Activated CD8-positive, alpha-beta memory T cell treated with anti-CD3 and anti-CD28 coated beads, Interleukin-2, amount 50 U/mL, for 4 hours (primary cell): ENCODE data around the gene ITGB7.

Experiments used
- DNase-seq: peaks from one replicate; pipeline ENCODE4 v3.0.0-alpha.2; 2020

Gene ITGB7, protein sequence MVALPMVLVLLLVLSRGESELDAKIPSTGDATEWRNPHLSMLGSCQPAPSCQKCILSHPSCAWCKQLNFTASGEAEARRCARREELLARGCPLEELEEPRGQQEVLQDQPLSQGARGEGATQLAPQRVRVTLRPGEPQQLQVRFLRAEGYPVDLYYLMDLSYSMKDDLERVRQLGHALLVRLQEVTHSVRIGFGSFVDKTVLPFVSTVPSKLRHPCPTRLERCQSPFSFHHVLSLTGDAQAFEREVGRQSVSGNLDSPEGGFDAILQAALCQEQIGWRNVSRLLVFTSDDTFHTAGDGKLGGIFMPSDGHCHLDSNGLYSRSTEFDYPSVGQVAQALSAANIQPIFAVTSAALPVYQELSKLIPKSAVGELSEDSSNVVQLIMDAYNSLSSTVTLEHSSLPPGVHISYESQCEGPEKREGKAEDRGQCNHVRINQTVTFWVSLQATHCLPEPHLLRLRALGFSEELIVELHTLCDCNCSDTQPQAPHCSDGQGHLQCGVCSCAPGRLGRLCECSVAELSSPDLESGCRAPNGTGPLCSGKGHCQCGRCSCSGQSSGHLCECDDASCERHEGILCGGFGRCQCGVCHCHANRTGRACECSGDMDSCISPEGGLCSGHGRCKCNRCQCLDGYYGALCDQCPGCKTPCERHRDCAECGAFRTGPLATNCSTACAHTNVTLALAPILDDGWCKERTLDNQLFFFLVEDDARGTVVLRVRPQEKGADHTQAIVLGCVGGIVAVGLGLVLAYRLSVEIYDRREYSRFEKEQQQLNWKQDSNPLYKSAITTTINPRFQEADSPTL

DNA sequence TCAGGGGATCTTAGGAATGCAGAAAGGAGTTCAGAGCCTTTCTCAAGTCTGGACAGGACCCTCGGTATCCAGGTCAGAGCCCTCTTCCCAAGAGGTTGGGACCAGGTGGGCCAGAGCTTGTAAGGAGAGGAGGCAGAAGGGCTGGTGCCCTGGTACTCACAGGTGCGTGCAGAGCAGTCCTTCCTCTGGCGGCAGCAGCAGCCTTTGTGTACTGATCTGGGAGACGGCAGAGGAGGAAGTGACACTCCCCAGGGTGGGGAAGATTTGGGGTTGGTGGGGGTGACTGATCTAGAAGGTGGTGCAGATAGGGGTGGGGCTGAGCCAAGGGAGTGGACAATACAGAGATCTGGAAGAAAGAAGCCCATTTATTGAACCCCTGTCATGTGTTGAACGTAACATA is at the start of gene ITGB7:
Gene ITGB7, minus strand, starts transcription at position 210 of the 400 bp plus-strand sequence. CDS start 6,808 bp downstream, outside the sequence.
- DNase-seq, result peak; percentile 67

DNA sequence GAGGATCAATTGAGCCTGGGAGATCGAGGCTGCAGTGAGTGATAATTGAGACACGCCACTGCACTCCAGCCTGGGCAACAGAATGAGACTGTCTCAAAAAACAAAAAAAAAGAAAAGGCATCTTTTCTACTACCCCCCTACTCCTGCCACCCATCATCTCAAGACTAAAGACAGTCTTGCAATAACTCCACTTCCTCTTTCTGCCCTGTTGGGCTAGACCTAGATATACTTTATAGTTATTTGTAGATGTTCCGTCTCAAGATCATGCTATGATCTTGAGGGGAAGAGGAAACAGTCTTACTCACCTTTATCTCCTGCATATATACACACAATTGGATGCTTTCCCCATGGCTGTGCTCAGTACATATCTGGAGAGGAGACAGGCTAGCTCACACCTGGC is 48.9 kb upstream of the ITGB7 start:
- DNase-seq, result no peak

DNA sequence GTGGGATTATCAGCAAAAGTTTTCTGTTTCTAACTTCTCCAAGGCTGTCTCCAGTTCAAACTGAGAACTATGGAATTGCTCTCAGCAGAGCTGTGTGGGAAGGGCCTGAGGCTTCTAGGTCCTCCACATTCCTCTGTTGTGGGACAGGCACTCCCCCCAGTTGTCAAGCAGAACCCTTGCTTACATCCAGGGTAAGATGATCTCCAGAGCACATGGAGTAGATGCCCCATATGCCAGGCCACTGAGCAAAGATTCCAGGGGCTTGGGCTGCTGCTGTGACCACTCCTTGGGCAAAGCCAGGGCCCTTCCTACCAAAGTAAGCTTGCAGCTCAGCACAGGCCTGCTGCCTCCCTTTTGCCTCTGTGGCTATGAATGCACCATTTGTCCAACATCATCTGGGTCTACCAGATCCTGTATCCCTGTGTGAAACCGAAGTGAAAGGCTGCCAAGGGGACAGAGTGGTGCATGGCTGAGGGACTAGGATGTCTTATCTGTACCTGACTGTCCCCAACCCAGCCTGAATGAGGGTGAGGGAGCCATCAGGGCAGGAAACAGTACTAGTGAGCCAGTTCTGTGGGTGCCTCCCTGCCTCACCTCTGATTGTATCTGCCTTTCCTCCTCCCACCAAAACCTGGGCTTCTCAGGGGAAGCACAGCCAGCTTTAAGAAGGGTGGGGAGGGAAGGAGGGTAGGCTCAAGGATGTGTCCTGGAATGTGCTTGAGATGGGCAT is 47.9 kb upstream of the ITGB7 start:
- no peak for DNase-seq

DNA sequence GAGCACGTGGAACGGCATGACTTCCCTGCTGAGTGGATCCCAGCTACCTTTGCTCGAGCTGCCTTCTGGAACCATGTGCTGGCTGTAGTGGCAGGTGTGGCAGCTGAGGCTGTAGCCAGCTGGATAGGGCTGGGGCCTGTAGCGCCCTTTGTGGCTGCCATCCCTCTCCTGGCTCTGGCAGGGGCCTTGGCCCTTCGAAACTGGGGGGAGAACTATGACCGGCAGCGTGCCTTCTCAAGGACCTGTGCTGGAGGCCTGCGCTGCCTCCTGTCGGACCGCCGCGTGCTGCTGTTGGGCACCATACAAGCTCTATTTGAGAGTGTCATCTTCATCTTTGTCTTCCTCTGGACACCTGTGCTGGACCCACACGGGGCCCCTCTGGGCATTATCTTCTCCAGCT is 46.2 kb upstream of the ITGB7 start:
- DNase-seq, result no peak

DNA sequence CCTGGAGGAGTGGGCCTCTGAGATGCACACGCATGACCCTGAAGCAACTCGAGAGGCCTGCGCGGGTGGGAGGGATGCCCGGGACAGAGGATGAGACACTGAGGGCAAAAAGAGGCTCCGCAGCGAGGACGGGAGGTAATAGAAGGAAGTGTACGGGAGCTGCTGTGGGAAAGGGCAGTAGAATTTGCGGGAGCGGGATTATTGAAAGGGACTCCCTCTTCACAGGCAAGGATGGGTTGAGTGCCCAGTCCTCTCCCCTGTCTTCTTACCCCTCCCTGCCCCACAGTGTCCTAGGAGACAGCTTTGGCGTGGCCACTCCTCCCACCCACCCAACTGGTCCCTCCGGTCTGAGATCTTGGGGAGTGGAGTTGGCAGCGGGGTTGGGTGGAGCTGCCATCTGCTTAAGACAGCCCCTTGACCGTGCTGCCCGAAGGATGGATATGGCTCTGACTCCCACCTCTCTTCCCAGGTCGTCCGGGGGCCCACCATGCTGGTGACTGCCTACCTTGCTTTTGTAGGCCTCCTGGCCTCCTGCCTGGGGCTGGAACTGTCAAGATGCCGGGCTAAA is 45.4 kb upstream of the ITGB7 start:
- DNase-seq, result no peak

DNA sequence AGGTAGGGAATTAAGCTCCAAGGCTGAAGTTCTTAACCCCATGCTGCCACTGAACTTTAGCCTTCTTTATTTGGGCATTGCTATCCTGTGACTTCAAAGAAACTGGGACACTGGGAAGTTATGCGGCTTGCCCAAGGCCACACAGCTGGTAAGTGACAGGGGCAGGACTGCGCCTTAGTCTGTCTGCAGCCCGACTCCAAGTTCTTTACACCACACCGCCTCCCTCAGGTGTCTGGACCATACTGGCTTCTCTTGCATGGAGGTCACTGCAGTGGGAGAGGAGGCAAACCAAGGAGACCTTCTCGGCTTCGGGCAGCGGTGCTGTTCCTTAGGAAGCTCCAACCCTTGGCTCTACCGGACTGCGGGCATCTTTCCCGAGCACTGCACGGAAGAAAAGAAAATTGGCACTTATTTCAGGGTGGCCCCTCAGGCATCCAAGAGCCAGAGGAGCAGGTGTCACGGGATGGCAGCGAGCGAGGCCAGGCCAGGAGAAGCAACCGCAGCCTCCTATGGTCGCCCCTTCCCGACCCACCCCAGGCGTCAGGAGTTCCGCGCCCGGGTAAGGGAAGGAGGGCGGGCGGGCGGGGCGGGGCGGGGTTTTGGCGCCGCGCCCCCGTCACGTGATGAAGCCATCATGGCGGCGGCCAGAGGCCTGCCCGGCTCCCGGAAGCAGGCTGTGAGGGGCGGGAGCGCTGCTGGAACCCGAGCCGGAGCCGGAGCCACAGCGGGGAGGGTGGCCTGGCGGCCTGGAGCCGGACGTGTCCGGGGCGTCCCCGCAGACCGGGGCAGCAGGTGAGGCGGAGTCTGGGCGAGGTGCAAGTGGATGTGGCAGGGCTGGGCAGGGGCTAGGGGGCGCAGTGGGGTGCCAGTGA is 44.7 kb upstream of the ITGB7 start:
- DNase-seq, result peak; percentile 70

DNA sequence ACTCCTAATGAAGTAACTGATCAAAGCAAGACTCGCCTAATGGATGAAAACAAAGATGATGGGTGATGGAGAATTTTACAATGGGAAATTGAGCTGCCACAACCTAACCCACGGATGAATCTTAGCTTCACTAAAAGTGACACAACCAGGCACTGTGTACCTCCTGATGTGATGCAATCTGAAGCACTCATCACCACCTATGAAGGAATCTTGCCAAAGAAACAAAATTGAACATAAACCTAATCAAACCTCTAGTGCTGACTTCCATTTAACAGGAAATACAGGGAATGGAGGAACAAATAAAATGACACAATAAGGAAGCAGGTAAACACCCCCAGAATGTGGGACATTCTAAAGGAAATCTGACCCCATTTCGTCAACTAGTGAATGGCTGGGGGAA is 38.2 kb upstream of the ITGB7 start:
- no peak for DNase-seq

DNA sequence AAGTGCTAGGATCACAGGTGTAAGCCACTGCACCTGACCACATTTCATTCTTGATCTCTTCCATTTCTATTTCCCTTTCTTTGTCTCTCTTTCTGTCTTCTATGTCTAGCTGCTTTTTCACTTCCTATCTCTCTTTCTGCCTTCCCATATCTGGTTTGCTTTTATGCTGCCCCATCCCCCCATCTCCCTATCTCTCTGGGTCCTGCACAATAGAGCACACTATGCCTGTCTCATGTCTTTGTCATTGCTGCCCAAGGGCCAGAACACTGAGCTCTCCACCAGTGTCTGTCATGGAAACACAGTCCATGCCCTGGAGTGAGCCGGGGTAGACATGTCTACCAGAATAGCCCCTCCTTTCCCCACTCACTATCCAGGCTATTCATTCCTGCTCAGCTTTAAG is 37.3 kb upstream of the ITGB7 start:
- no peak for DNase-seq

DNA sequence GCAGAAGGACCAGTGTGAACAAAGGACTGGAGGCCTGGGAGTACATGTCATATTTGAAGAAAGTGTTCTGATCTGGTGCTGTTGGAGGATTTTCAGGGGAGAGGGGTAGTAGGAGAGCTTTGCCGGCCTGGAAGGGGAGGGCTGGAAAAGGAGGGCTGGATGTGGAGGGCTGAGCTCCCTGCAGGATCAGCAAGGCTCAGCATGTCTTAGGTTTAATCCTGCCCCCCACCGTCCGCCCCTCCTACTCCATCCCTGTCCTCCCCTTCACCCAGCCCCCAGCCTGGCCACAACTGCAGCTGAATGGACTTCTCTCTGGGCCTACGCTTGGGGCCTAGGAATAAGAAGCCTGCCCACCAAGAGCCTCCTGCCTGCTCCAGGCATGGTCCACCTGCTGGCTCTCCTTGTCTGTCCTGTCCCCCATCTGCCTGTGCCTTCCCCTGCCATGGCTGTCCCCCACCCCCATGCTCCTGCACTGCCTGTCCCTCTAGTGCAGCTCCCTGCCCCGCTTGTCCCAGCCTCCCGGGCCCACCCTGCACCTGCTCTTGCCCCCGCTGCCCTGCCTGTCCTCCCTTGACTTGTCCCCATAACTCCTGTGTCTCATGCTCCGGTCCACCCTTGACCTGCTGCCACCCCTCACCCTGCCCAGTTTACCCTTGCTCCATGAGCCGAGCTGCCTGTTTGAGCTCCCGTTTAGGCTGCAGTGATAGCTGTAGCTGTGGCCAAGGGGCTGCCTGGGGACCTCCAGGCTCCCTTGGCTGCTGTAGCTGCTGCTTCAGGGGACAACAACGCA is 34.8 kb upstream of the ITGB7 start:
- no peak for DNase-seq

DNA sequence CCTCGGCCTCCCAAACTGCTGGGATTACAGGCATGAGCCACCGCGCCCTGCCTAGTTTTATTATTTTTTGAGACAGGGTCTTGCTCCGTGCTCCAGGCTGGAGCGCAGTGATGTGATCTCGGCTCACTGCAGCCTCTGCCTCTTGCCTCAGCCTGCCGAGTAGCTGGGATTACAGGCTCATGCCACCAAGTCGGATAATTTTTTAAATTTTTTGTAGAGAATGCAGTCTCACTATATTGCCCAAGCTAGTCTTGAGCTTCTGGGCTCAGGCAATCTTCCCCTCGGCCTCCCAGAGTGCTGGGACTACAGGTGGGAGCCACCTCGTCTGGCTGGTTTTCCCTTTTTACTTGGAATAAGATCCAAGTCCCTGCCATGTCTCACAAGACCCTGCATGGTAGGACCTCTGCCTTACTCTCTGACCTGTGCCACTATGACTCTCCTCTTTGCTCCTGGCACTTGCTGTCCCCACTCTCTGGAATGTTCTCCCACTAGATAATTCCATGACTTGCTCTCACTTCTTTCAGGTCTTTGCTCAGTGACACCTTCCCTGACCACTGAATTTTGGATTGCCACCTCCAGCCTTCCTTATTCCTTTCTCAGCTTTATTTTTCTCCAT is 32.7 kb upstream of the ITGB7 start:
- DNase-seq, result no peak

DNA sequence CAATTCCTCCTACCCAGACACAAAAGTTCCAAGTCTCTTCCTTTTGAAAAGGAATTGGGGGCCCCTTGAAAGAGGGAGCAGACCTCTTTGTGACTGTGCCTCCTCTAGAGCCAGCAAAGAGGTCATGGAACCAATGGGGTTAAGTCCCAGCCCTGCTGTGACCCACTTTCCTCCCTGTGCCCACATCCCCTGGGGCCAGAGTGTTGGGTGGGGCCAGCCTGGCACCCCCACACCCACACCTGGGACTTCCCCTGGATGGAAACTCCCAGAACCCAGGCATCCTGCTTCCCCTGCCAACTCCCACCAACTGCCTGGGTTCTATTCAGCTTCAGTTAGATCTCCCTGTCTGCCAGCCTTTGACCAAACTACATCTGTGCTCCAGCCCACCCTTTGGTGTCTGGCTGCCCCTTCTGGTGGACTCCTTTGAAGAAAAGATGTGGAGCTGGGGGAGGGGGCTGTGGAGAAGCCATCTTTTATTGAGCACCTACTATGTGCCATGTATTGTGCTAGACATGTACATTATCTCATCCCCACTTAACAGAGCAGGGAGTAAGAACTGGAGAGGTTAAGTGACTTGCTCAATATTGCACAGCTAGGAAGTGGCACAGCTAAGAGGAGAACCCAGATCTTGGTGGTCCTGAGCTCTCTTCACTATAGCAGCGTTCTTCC is 29.5 kb upstream of the ITGB7 start:
- peak; percentile 54 for DNase-seq

DNA sequence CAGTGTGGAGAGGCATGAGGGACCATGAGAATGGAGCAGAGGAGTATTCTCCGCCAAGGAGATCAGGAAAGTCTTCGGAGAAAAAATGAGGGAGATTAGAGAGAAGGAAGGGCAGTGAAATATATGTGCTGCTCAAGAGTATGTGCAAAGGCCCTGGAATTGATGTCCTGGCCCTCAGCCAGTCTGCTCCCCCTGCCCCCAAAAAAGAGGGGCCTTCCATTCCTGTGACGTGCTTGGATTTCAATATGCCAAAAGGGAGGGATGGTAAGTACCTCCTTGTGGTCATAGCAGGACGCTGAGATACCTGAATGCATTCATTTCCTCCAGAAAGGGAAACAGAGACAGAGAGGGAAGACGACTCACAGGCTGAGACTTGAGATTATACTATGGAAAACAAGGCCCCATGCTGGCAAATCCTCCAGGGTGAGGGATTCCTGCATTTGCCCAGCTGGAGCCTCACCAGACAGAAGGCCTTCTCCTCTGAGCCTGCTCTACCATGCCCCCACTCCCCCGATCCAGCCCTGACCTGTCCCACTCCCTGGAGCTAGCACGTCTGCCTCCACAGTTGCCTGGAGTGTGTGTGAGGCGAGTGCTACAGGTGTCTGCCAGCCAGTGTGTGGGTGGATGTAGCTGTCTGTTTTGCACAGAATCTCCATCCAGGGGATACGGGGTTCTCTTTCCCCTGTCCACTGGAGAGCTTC is 28.8 kb upstream of the ITGB7 start:
- no peak for DNase-seq

DNA sequence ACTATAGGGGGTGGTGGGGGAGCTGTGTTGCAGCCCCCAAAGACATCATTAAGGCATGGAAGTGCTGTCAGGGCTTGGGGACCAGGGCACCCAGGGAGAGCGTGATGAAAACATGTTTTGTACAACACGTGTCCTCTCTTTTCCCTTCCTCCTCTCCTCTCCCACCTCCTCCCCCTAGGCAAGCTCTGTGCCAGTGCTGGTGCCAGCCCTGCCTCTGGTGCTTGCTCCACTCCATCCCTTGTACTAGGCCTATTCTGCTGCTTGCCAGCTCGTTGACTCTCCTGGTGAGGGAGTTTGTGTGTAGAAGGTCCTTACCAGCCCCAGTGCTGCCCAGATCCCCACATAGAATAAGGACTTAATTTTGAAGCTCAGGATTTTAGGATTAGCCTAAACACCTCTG is 28.1 kb upstream of the ITGB7 start:
- no peak for DNase-seq

DNA sequence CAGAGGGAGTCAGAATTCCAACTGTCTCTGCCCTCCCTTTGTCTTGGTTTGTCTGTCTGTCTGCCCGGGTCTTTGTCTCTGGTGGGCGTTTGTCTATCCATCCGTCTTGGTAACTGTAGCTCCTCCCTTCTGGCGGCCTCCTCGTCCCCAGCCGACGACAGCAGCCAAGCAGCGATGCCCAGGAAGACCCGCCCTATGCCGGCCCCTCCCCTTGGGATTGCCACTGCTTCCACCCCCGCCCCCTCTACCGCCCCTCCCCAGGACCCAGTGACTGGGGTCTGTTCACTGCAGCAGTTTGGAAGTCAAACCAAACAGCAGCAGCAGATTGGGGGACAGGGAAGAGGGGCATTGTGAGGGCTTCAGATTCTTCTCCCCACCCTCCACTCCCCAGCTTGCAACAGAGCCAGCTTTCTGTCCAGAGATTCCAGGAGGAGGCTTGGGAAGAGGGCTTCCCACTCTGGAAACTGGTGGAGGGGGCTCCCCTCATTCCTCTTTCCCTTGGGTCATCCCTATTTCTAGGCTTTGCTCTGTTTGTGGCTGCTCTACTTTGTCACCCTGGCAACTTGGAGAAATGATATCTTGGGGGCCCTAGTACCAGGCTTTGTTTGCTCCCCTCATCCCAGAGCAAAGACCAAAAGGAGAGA is 27.3 kb upstream of the ITGB7 start:
- DNase-seq, result no peak

DNA sequence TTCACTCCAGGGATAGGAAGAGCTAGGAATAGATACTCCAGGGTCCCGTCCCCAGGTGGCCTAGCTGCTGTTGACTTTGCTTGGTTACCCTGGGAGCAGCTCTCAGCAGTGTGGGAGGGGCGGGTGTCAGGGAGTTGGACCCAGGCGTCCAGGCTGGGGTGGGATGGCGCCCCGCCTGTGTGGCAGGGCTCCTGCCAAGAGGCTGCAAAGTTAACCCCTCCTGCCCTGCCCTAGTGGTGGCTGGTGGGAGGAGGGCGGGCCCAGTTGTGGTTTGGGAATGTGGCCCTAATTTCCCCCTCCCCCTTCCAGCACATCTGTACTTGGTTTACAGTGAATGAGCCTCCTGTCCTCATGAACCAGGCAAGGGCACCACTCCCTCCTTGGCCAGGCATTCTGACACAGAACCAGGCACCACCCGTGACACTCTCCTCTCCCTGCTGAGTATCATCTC is 26.6 kb upstream of the ITGB7 start:
- DNase-seq, result no peak

DNA sequence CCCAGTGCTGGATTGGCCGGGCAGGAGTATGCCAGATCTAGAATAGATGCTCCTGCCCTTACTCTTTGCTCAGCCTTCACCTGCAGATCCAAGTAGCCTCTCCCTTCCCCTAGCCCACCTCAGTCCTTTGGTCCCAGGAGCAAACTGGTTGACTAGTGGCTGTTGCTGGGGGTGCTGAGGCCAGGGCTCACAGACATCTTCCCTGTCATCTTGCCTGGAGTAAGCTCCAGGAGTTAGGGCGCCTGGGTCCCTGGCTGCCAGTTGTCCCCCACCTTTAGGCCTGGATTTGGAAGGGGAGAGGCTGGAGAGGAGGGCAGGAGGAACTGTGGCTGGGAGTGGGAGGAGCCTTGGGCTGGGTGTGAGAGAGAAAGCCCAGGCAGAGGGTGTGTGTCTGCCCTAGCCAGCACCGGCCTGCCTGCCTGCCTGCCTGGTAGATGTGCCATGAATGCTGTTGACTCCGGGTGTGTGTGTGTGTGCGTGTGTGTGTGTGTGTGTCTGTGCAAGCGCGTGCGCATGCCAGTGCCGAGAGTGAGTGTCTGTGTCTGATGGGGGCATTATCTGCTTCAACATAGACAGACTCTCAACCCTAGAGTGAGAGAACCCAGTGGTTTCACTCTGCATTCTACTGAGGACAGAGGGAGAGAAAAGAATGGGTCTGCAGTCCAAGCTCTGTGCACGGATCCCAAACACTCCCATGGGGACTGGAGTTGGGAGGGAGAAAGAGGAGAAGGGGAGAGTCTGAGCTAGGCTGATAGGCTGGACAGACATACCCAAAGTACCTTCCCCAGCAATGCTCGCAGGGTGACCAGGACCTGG is 25.8 kb upstream of the ITGB7 start:
- DNase-seq, result no peak

DNA sequence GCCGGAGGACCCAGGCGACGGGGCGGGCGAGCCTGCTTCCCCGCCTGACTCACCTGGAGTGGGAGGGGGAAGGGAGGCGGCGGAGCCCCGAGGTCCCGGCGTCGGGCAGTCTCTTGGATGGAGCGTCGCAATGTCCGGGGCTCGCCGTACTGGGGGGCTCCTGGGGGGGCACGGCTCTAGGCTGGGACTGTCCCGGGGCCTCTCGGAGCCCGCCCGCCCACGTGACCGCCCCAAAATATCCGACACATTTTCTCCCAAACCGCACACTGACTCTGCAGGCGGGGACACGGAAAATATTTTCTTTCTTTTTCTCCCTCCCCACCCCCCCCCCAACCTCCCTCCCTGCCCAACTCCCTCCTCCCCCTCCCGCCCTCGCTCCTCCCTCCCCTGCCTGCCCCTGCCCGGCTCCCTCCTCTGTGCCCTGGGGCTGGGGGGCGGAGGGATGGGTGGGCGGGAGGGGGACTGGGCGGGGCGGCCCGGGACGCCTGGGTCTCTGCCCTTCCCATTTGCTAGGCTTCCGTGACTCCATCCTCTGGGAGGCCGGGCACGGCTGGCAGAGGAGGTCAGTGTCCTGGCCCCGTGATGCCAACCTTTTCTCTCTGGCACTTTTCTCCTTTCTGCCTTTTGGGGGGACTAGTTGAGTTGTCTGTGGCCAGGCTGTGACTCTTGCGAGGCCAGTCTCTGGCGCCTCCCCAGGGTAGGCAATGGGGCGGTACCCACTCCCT is 25.0 kb upstream of the ITGB7 start, which contains the start of gene RARG:
Gene RARG, minus strand, starts transcription at position 289 of the 725 bp plus-strand sequence. CDS start 4,664 bp downstream, outside the sequence.
- DNase-seq, result peak; percentile 75

DNA sequence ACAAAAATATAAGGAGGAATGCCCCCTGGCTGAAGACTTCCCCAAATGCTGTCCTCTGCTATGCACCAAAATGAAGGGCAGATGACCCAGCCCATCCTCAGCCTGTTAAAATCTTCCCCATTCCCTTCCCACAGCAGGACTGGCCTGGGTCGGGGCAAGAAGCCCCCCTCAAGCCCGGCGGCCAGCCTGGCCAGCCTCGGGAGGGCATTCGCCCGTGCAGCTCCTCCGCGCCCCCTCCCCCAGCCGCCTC is 24.5 kb upstream of the ITGB7 start:
- no peak for DNase-seq
